HG03460 (cell line): ENCODE measurements around the gene EIF4ENIF1.
"Not testable (repeated sequence)": the region's sequence is repeated elsewhere in the genome, so short reads cannot be mapped to it uniquely, and the experiment has no call there.

ENCODE experiments used
- ATAC-seq: cut with Tn5 transposase; IDR thresholded peaks from one replicate; pipeline ENCODE4 v1.9.1; 2021; ENCODE audit not compliant: unreplicated experiment

EIF4ENIF1 gene

GRCh38 chr22:31492151-31492550 lies 2.5 kb upstream of the EIF4ENIF1 start:
- no peak for ATAC-seq

- ATAC-seq, result no peak
These were observed 1.7 kb upstream of the EIF4ENIF1 start for GRCh38 chr22:31491218-31491962.

GRCh38 chr22:31490496-31490925 lies 869 bp upstream of the EIF4ENIF1 start:
- ATAC-seq, result peak; percentile 60

GRCh38 chr22:31488988-31489617 lies 539 bp downstream of the EIF4ENIF1 start:
- ATAC-seq, result no peak

GRCh38 chr22:31488346-31488883 lies 1.2 kb downstream of the EIF4ENIF1 start:
- no peak for ATAC-seq

GRCh38 chr22:31486951-31487350 lies 2.7 kb downstream of the EIF4ENIF1 start:
- ATAC-seq, result no peak

- ATAC-seq, result not testable (repeated sequence)
These were observed 3.3 kb downstream of the EIF4ENIF1 start for GRCh38 chr22:31486369-31486768.

GRCh38 chr22:31482470-31482869 lies 7.2 kb downstream of the EIF4ENIF1 start:
- ATAC-seq, result not testable (repeated sequence)

GRCh38 chr22:31481129-31481528 lies 8.5 kb downstream of the EIF4ENIF1 start:
- ATAC-seq, result no peak

- no peak for ATAC-seq
These were observed 12.3 kb downstream of the EIF4ENIF1 start for GRCh38 chr22:31477329-31477728.

- ATAC-seq, result no peak
These were observed 13.8 kb downstream of the EIF4ENIF1 start for GRCh38 chr22:31475800-31476199.

- ATAC-seq, result no peak
These were observed 14.9 kb downstream of the EIF4ENIF1 start for GRCh38 chr22:31474743-31475142.

- ATAC-seq, result no peak
These were observed 24.3 kb downstream of the EIF4ENIF1 start for GRCh38 chr22:31465307-31465706.

GRCh38 chr22:31461699-31462098 lies 27.9 kb downstream of the EIF4ENIF1 start:
- ATAC-seq, result no peak

- ATAC-seq, result no peak
These were observed 37.7 kb downstream of the EIF4ENIF1 start for GRCh38 chr22:31451709-31452571.

GRCh38 chr22:31449506-31449905 lies 40.1 kb downstream of the EIF4ENIF1 start:
- ATAC-seq, result no peak

- ATAC-seq, result no peak
These were observed 41.3 kb downstream of the EIF4ENIF1 start for GRCh38 chr22:31448382-31448781.

- no peak for ATAC-seq
These were observed 42.3 kb downstream of the EIF4ENIF1 start for GRCh38 chr22:31447337-31447736.

GRCh38 chr22:31446767-31447166 lies 42.9 kb downstream of the EIF4ENIF1 start:
- no peak for ATAC-seq

- no peak for ATAC-seq
These were observed 43.4 kb downstream of the EIF4ENIF1 start for GRCh38 chr22:31446208-31446607.

GRCh38 chr22:31445642-31446041 lies 44.0 kb downstream of the EIF4ENIF1 start:
- ATAC-seq, result no peak
